HG03521 (cell line): ENCODE results near the gene SLCO2A1.

Experiments used
- ATAC-seq: cut with Tn5 transposase; IDR thresholded peaks from one replicate; pipeline ENCODE4 v1.9.1; 2021; ENCODE audit warnings: mild to moderate bottlenecking, moderate library complexity; ENCODE audit not compliant: unreplicated experiment

The SLCO2A1 gene

GRCh38 chr3:134061401-134061800 lies 31.7 kb upstream of the SLCO2A1 start:
- no peak for ATAC-seq

- no peak for ATAC-seq
Measured at GRCh38 chr3:134060561-134061385, 31.0 kb upstream of the SLCO2A1 start.

GRCh38 chr3:134059671-134060560 lies 30.2 kb upstream of the SLCO2A1 start:
- ATAC-seq, result no peak

GRCh38 chr3:134059035-134059601 lies 29.4 kb upstream of the SLCO2A1 start:
- no peak for ATAC-seq

- ATAC-seq, result no peak
Measured at GRCh38 chr3:134057654-134058110, 28.0 kb upstream of the SLCO2A1 start.

GRCh38 chr3:134057006-134057653 lies 27.4 kb upstream of the SLCO2A1 start:
- no peak for ATAC-seq

- no peak for ATAC-seq
Measured at GRCh38 chr3:134056464-134056891, 26.8 kb upstream of the SLCO2A1 start.

DNA sequence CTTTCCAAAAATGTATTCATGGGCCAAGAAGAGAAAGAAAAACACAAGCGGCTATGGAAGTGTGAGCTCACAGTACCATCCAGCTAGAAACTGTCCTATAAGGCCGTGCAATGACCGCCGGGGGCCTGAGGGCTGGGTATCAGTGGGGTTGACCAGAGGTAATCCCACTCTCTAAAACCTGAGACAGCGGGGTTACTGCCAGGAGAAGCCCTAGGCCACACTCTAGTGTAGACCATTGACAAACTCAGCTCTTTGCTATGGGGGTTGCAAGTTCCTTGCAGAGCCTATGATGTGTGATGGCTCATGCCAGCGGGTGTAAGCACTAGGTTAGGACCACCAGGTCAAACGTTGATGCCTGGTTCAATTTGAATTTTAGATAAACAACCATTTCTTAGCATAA lies 25.9 kb upstream of the SLCO2A1 start:
- ATAC-seq, result no peak

DNA sequence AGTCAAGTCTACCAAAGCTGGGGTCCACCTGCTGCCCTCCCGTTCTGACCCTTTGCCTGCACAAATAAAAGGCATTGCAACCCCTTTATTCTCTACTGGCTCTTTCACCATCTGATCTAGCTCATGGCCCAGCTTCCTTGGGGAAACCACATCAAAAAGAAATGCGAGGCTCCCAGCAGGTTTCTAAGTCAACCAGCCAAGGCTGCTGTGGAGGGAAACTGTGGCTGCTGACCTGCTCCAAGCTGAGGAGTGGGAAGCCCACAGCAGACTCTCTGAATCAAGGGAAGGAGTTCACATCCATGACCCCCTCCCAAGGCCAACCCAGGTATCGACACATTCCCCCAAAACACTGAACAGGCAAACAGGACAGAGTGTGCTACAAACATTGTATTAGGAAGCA lies 25.2 kb upstream of the SLCO2A1 start:
- ATAC-seq, result no peak

GRCh38 chr3:134054231-134054630 lies 24.5 kb upstream of the SLCO2A1 start:
- no peak for ATAC-seq

DNA sequence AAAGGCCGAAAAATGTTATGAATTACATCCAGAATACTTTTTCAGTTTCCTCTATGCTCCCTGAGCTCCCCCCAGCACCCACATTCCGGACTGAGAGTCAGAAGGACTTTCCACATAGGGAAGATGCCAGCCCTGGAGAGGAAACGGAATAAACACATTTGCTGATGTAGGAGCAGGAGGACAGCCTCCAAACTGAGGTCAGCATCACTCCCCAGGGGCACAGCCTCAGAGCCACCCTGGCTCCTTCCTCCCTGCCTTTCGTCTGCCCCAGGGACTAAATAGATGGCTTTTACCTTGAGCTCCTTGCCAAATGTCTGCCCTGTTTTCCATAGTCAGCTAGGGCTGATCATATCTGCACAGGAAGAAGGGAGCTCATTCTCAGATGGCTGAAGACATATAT lies 22.6 kb upstream of the SLCO2A1 start:
- ATAC-seq, result no peak

DNA sequence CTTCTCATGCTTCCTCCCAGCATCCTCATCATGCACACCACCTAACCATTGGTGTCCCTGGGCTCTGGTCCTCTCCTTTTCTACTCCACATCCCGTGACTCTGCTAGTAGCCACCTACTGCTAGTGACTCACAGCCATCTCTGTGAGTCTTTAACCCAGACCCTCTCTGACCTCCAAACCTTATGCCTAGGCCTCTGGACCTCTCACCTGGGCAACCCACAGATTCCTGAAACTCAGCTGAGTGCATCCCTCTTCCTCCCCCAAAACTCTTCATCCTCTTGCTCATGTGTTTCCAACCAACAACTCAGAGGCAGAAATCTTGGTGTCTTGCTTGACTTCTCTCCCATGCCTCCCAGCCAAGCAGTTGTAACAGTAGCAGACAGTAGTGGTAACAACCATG lies 20.0 kb upstream of the SLCO2A1 start:
- no peak for ATAC-seq

DNA sequence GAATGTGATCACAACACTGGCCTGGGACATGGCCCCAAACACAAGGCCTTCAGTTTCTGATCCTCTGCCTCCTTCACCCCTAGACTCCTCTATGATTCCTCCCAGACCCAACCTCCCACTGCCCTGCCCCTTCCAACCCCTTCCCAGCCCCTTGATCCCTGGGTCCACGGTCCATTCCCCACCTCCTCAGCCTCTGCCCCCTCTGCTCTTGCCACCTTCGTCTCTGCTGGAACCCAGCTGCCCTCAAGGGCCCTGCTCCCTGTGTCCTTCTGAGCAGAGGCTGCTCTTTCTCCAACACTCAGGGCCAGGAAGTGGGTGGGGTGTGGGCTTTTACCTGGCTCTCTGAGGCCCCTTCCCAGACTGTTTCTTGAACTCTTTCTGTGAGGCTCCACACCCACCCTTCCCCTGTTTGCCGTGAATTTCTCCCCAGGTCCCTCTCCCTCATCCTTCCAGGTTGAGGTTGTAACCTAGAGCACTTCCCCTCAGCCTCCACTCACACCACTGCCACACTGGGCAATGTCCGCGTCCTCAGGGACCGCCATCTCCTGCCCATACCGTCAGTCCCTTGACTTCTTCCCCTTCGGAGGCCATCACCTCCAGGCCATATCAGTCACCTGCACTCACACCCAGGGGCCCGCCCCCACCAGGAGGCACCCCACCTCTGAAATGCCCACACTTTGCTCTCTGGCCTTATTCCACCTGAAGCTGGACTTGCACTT lies 18.7 kb upstream of the SLCO2A1 start:
- no peak for ATAC-seq

DNA sequence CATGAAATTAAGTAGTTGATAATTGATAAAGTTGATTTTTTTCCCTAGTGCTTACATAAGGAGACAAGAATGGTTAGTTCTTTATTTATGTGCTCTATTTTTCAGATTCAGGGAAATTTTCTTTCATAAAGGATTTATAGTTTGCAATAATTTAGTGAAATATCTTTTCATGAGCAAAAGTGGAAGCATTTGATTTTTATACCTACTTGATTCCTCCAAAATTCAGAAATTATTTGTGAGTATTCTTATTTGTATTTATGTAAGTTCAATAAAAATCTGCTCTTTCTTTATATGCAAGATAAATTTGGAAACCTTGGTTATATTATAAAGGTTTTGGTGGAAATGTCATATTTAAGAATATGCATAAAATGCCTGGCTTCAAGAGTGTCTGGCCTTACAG lies 14.7 kb upstream of the SLCO2A1 start:
- ATAC-seq, result no peak

GRCh38 chr3:134040066-134040465 lies 10.3 kb upstream of the SLCO2A1 start:
- no peak for ATAC-seq

DNA sequence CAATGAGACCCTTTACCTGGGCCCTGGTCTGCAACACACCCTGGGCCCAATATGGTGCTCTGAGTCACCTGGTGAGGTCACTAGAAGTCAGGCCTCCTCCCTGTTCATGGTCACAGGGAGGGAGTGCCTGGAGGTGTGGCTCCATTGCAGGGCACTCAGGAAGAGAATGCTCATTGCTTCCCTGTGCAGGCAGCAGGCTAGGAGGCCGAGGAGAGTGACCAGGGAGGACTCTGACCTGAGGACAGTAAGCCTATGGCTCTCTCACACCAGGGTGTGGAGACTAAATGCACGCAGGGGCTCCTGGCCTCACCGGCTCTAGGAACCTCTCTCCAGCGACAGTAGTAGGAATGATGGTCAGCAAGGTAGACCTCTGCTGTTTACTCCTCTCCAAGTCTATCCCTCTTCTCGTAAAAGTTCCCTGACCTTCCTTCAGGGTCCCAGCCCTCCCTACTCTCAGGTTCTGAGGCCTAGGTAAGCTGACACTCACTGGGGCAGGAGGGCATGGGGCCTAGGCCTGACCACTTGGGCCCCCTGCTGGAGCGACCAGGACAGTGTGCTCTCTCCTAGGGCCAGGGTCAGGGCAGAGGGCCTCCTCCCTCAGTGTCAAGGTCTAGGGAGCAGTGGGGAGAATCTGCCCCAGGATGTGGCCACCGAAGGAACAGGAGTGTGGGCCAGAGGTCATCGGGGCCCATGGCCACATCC lies 9.6 kb upstream of the SLCO2A1 start:
- no peak for ATAC-seq

DNA sequence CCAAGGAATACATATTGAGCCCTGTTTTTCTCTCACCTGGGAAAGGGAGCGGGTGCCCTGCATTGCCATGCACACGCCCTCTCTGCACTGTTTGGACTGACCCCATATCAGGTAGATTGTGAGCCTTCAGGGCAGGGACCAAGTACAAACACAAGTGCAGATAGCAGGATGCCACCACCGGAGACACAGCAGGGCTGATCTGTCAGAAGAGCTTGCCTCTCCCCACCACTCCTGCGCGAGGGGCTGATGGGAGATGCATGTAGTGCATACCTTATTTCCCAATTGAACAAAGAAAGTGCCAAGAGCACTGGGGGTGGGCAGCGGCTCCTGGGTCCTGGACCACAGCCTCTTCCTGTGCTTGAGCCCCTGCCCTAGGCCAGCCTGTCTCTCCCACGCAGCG lies 9.0 kb upstream of the SLCO2A1 start:
- no peak for ATAC-seq

DNA sequence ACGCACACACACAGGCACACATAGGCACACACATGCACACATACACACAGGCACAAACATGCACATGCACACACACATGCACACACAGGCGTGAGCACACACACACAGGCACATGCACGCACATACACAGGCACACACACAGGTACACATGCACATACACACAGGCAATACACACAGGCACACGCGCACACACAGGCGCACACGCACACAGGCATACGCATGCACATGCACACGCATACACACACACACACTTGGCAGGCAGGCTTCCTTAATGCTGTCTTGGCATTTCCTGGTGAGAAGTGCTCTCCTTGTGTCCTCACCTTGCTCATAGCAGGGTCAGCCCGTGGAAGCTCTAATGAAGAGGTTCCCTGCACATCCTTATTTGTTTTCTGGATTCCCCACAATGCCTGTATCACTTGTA lies 8.4 kb upstream of the SLCO2A1 start:
- no peak for ATAC-seq

DNA sequence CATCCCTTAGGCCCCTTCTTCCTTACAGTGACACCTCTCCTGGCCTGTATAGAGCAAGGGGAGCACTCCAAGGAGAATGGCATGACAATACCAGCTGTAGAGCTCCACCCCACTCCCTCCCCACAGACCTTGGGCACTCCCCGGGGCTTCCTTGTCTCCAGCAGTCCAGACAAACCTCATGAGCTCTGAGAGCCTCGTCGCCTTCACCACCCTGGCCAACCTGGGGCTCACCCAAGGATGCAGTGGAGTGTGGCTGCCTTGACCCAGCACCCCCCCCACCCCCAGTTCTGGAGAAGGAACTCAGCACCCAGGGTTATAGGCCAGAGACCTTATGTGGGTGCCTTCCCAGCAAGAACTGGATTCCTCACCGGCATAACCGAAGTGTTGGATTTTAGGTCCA lies 7.4 kb upstream of the SLCO2A1 start:
- ATAC-seq, result no peak

GRCh38 chr3:134036291-134036690 lies 6.6 kb upstream of the SLCO2A1 start:
- no peak for ATAC-seq
